Neural progenitor cell (in vitro differentiated cells): ENCODE measurements around the gene TTC39A. TPM values are rescaled to one million over a fixed set of nuclear protein-coding genes. Genes with fewer than 3 reads are reported as not detected.

Experiments used
- DNase-seq: peaks from one replicate; pipeline ENCODE4 v3.0.0-alpha.2; 2016; ENCODE audit warnings: low spot score
- H2AFZ ChIP-seq: fragments of 200-600 bp; sonication (generic); replicated peaks from 2 replicates; pipeline ENCODE4 v1.6.1; 2016; ENCODE audit warnings: antibody characterized with exemption
- H3F3A ChIP-seq: fragments of 200-600 bp; sonication (generic); 2 replicates; pipeline ENCODE4 v1.6.1; 2016; ENCODE audit warnings: antibody characterized with exemption, low read depth
- H3K27ac ChIP-seq: fragments of 200-600 bp; sonication (generic); 2 replicates; pipeline ENCODE4 v1.5.1; 2016; ENCODE audit warnings: mild to moderate bottlenecking
- H3K27me3 ChIP-seq: fragments of 200-600 bp; sonication (generic); 2 replicates; pipeline ENCODE4 v1.6.1; 2016; ENCODE audit warnings: mild to moderate bottlenecking, moderate library complexity
- H3K36me3 ChIP-seq: fragments of 200-600 bp; sonication (generic); 2 replicates; pipeline ENCODE4 v1.5.1; 2016
- H3K4me1 ChIP-seq: fragments of 200-600 bp; sonication (generic); 2 replicates; pipeline ENCODE4 v1.6.1; 2016; ENCODE audit warnings: mixed run types
- H3K4me2 ChIP-seq: fragments of 200-600 bp; sonication (generic); 2 replicates; pipeline ENCODE4 v1.6.1; 2016
- H3K4me3 ChIP-seq: fragments of 200-600 bp; sonication (generic); 2 replicates; pipeline ENCODE4 v1.5.1; 2016
- H3K79me2 ChIP-seq: fragments of 200-600 bp; sonication (generic); 2 replicates; pipeline ENCODE4 v1.6.1; 2016; ENCODE audit warnings: low read depth
- H3K9ac ChIP-seq: fragments of 200-600 bp; sonication (generic); 2 replicates; pipeline ENCODE4 v1.6.1; 2016
- H3K9me3 ChIP-seq: fragments of 200-600 bp; sonication (generic); 2 replicates; pipeline ENCODE4 v1.5.1; 2016; ENCODE audit warnings: low read depth
- H4K20me1 ChIP-seq: fragments of 200-600 bp; sonication (generic); 2 replicates; pipeline ENCODE4 v1.6.1; 2016; ENCODE audit warnings: low read depth
- H3K27ac Mint-ChIP-seq: 3 replicates; pipeline ENCODE4 v1.8.0; 2021; ENCODE audit warnings: mixed read lengths
- H3K27me3 Mint-ChIP-seq: 2 replicates; pipeline ENCODE4 v1.8.0; 2022; ENCODE audit warnings: low read depth, mild to moderate bottlenecking, inconsistent platforms, moderate library complexity, mixed read lengths; ENCODE audit not compliant: insufficient read depth
- H3K36me3 Mint-ChIP-seq: 3 replicates; pipeline ENCODE4 v1.8.0; 2021; ENCODE audit warnings: mixed read lengths
- H3K4me1 Mint-ChIP-seq: 3 replicates; pipeline ENCODE4 v1.8.0; 2021; ENCODE audit warnings: mixed read lengths
- H3K4me3 Mint-ChIP-seq: 3 replicates; pipeline ENCODE4 v1.8.0; 2021; ENCODE audit warnings: mild to moderate bottlenecking, moderate library complexity, mixed read lengths
- H3K9me3 Mint-ChIP-seq: 3 replicates; pipeline ENCODE4 v1.8.0; 2020; ENCODE audit warnings: mixed read lengths
- CTCF ChIP-seq: fragments of 200-600 bp; sonication (generic); IDR thresholded peaks from 2 replicates; pipeline ENCODE4 v1.5.1; 2017; ENCODE audit warnings: antibody characterized with exemption, mild to moderate bottlenecking
- EZH2 ChIP-seq: fragments of 200-600 bp; sonication (generic); IDR thresholded peaks from 2 replicates; pipeline ENCODE4 v1.6.1; 2017; ENCODE audit warnings: antibody characterized with exemption, mild to moderate bottlenecking, moderate library complexity
- EZH2phosphoT487 ChIP-seq: fragments of 200-600 bp; sonication (generic); IDR thresholded peaks from 2 replicates; pipeline ENCODE4 v1.6.1; 2017; ENCODE audit warnings: antibody characterized with exemption
- total RNA-seq: library from RNA; depleted of rRNA; stranded (reverse); fragments of >200 nt; gene quantifications from 2 replicates; pipeline ENCODE4 v1.2.3, GENCODE V29; 2015; ENCODE audit warnings: low replicate concordance

Gene TTC39A
- total RNA-seq, 1 donor from 2014 or later: 0.94 TPM

DNA sequence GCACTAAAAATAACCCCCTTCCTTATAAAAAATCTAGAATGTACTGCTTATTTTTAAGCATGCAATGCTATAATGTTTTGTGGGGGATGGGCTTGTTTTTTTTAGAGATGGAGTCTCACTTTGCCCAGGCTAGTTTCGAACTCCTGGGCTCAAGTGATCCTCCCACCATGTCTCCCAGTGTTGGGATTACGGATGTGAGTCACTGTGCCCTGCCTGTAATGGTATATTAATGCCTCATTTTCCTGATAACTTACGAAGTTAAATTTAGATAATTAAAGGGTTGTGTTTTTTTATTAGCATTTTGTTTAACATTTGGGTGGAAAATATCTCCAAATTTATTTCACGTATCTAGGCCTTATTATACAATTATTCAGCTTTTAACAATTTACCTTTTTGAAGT, 87.8 kb downstream of the TTC39A start:
- Mint-ChIP-seq H3K27ac (no peak overlapping the region), H3K9me3 (no peaks in the 10 kb centered on the region), H3K4me3 (no peak overlapping the region), H3K4me1 (peaks cover 23% of the 10 kb centered on the region), H3K27me3 (no peaks in the 10 kb centered on the region), H3K36me3 (peaks cover 9% of the 10 kb centered on the region)
- Histone ChIP-seq H3K27me3 (no peaks in the 10 kb centered on the region), H2AFZ (no peak overlapping the region), H3F3A (peaks cover 13% of the 10 kb centered on the region), H3K79me2 (peaks cover 100% of the 10 kb centered on the region), H3K4me3 (no peak overlapping the region), H3K27ac (no peak overlapping the region), H3K4me1 (peaks cover 30% of the 10 kb centered on the region), H4K20me1 (peaks cover 94% of the 10 kb centered on the region), H3K4me2 (no peak overlapping the region), H3K9me3 (no peaks in the 10 kb centered on the region), H3K36me3 (no peaks in the 10 kb centered on the region), H3K9ac (no peak overlapping the region)
- TF ChIP-seq EZH2 (no peak), EZH2phosphoT487 (no peak), CTCF (no peak)
- DNase-seq: no peak

DNA sequence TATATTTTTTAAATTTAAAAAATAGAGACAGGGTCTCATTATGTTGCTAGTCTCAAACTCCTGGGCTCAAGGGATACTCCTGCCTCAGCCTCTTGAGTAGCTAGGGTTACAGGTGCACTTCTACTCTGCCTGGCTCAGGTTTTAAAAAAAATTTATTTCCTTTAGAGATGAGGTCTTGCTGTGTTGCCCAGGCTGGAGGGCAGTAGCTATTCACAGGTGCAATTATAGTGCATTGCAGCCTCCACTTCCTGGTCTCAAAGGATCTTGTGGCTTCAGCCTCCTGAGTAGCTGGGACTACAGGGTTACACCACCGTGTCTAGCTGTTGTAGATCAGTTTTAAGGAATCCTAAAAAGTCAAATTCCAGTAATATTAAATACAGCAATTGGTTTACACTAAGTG, 89.2 kb downstream of the TTC39A start:
- H3K4me3 Mint-ChIP-seq: no peak overlapping the region
- Histone ChIP-seq H3K9me3 (no peaks in the 10 kb centered on the region), H3K9ac (no peak overlapping the region), H3K79me2 (peaks cover 98% of the 10 kb centered on the region), H3K4me1 (peaks cover 30% of the 10 kb centered on the region), H2AFZ (no peak overlapping the region), H3K4me2 (no peak overlapping the region), H3K27ac (no peak overlapping the region), H3F3A (peaks cover 22% of the 10 kb centered on the region), H3K27me3 (no peaks in the 10 kb centered on the region), H4K20me1 (peaks cover 88% of the 10 kb centered on the region), H3K36me3 (no peaks in the 10 kb centered on the region), H3K4me3 (no peak overlapping the region)
- H3K4me1 Mint-ChIP-seq: peaks cover 23% of the 10 kb centered on the region
- no peak overlapping the region for H3K27ac Mint-ChIP-seq
- no peak for TF ChIP-seq EZH2
- TF ChIP-seq EZH2phosphoT487: no peak
- TF ChIP-seq CTCF: no peak
- no peaks in the 10 kb centered on the region for H3K27me3 Mint-ChIP-seq
- H3K9me3 Mint-ChIP-seq: no peaks in the 10 kb centered on the region
- peaks cover 9% of the 10 kb centered on the region for H3K36me3 Mint-ChIP-seq
- DNase-seq: no peak

- Histone ChIP-seq H3K27me3 (no peaks in the 10 kb centered on the region), H3K27ac (peak overlapping the region; percentile 19), H3K9ac (no peak overlapping the region), H3F3A (peaks cover 27% of the 10 kb centered on the region), H3K9me3 (no peaks in the 10 kb centered on the region), H3K4me2 (peak overlapping the region; percentile 46), H4K20me1 (peaks cover 78% of the 10 kb centered on the region), H3K4me1 (peaks cover 35% of the 10 kb centered on the region), H3K4me3 (no peak overlapping the region), H3K36me3 (no peaks in the 10 kb centered on the region), H3K79me2 (peaks cover 88% of the 10 kb centered on the region), H2AFZ (no peak overlapping the region)
- H3K27me3 Mint-ChIP-seq: no peaks in the 10 kb centered on the region
- peak; percentile 45 for DNase-seq
- TF ChIP-seq EZH2phosphoT487 (no peak), CTCF (no peak), EZH2 (no peak)
- H3K36me3 Mint-ChIP-seq: peaks cover 9% of the 10 kb centered on the region
- H3K4me3 Mint-ChIP-seq: peak overlapping the region; percentile 31
- H3K27ac Mint-ChIP-seq: no peak overlapping the region
- peaks cover 32% of the 10 kb centered on the region for H3K4me1 Mint-ChIP-seq
- no peaks in the 10 kb centered on the region for H3K9me3 Mint-ChIP-seq
These were observed 90.3 kb downstream of the TTC39A start for GRCh38 chr1:51240084-51240483.

GRCh38 chr1:51238034-51238403, 92.3 kb downstream of the TTC39A start:
- DNase-seq: peak; percentile 67
- no peaks in the 10 kb centered on the region for H3K9me3 Mint-ChIP-seq
- H3K4me3 ChIP-seq: peak overlapping the region; percentile 84
- H4K20me1 ChIP-seq: peaks cover 64% of the 10 kb centered on the region
- no peaks in the 10 kb centered on the region for H3K9me3 ChIP-seq
- H3F3A ChIP-seq: peaks cover 27% of the 10 kb centered on the region
- peaks cover 1% of the 10 kb centered on the region for H3K36me3 Mint-ChIP-seq
- no peak overlapping the region for H2AFZ ChIP-seq
- H3K27ac ChIP-seq: peak overlapping the region; percentile 30
- TF ChIP-seq CTCF (no peak), EZH2 (no peak), EZH2phosphoT487 (no peak)
- H3K27me3 Mint-ChIP-seq: no peaks in the 10 kb centered on the region
- no peaks in the 10 kb centered on the region for H3K27me3 ChIP-seq
- peaks cover 36% of the 10 kb centered on the region for H3K4me1 Mint-ChIP-seq
- no peak overlapping the region for H3K9ac ChIP-seq
- peaks cover 39% of the 10 kb centered on the region for H3K4me1 ChIP-seq
- peak overlapping the region; percentile 91 for H3K4me2 ChIP-seq
- H3K36me3 ChIP-seq: no peaks in the 10 kb centered on the region
- no peak overlapping the region for H3K4me3 Mint-ChIP-seq
- H3K79me2 ChIP-seq: peaks cover 67% of the 10 kb centered on the region
- H3K27ac Mint-ChIP-seq: no peak overlapping the region
